DMS79 (cell line): ENCODE results near the gene STAG1.
"Not testable (repeated sequence)": the region's sequence is repeated elsewhere in the genome, so short reads cannot be mapped to it uniquely, and the experiment has no call there.

Experiments used
- DNase-seq: peaks from one replicate; lab custom pipeline; 2025; lab: John Stamatoyannopoulos, UW

The STAG1 gene

DNA sequence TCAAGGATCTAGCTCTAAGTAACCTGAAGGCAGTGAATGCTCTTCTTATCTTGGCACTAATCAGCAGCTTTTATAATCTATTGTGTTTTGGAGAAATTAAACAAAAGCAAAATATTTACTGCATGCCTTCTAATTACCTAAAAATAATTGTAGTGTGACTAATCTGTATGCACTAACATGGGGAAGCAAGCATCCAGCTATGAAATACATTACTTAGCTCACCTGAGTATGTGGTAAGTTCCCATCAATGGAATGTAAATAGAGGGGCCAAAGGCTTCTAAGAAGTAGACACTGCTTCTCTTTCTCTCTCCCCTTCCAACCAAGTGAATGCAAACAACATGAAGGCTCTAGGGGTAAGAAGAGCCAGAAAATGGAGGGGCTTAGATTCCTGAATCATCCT, 165.6 kb downstream of the STAG1 start:
- no peak for DNase-seq

DNA sequence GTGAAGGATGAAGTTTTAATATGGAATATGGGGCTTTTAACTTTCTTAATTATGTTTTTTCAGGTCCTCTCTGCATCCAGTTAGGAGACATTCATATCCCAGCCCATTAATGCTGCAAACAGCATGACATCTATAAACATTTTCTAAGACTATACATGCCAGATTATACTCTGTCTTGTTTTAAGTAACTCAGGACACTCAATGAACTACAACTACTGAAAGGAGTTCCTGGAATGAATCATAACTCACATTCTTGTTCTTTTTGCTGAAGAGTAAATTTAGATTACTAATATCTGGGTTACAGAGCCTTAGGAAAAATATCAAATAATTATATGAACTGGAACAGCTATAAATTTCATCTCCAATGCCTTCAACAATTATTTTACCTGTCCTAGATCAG, 167.4 kb downstream of the STAG1 start:
- no peak for DNase-seq

DNA sequence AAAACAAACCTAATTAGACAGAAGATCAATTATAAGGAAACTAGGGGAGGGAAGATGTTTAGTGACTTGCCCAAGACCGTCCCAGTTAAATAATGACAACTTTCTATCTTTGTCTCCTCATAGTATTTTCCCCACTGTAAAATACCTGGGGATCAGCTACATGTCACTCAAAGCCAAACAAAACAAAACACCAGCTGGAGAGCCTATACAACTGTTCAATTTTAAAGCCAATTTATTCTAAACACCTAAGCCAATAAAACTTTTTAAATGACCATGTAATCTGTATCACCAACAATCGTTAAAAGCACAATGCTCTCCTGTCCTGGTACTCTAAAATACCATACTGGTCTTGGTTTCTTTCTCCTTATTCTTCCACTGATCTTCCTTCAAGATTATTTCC, 168.4 kb downstream of the STAG1 start:
- DNase-seq: no peak

- no peak for DNase-seq
Observed at GRCh38 chr3:136577791-136578190, 174.4 kb downstream of the STAG1 start.

- DNase-seq: no peak
Observed at GRCh38 chr3:136576279-136577009, 175.7 kb downstream of the STAG1 start.

DNA sequence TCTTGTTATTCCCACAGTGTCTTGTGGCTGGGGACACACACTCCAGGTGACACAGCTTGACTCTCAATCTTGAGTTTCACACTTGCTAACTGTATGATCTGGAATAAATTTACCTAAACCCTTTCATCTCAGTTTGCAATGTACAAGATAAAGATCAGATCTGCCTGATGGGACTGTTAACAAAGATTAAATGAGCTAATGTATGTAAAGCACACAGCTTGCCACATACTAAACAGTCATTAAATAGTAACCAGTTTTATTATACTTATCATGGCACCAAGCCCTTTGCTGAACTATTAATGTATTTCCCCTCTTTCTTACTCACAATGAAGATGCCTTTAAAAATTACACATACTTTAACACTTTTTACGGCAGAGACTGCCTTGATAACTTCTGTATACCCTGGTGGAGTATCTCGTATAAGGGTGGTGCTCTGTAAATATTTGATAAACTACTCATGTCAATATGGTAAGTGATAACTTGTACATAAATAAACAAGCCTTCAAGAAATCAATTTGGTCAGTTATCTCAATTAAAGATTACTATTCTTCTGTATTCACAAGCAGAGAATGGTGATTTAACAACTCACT, 184.5 kb downstream of the STAG1 start:
- no peak for DNase-seq

DNA sequence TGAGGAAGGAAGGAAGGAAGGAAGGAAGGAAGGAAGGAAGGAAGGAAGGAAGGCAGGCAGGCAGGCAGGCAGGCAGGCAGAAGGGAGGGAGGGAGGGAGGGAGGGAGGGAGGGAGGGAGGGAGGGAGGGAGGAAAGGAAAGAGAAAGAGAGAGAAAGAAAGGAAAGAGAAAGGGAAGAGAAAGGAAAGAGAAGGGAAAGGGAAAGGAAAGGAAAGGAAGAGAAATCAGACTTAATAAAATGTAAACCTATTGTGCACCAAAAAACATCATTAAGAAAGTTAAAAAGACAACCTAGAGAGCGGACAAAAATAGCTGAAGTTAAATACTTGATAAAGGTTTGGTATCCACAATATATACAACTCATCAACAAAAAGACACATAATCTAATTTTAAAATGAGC, 187.2 kb downstream of the STAG1 start:
- DNase-seq: not testable (repeated sequence)

DNA sequence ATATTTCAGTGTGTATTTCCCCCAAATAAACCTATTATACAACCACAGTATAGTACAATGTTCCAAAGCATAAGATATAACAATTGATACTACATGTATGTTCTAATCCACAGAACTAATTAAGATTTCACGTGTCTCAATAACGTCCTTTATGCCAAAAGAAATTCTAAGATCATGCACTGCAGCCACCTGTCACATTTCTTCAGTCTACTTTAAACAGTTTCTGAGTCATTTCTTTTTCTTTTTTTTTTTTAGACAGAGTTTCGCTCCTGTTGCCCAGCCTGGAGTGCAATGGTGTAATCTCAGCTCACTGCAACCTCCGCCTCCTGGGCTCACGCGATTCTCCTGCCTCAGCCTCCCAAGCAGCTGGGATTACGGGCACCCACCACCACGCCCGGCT, 190.2 kb downstream of the STAG1 start:
- DNase-seq: no peak

DNA sequence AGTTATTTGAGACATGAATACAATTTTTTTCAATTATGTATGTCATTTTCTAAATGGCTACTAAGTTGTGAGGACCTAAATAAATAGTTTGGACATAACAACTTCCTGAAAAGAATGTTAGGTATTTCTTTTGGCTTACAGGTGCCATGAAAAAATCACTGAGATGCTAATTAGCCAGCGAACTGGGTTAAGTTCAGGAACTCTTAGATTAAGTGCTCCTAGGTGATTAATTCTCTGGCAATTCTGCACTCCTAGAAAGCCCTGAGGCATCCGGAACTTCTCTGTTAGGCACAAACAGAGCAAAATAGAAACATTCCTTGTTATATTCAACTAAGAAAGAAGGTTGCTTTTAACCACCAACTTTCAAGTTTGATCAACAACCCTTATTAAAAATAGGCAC, 192.3 kb downstream of the STAG1 start:
- DNase-seq: no peak

- DNase-seq: not testable (repeated sequence)
Observed at GRCh38 chr3:136549461-136549860, 202.7 kb downstream of the STAG1 start.

DNA sequence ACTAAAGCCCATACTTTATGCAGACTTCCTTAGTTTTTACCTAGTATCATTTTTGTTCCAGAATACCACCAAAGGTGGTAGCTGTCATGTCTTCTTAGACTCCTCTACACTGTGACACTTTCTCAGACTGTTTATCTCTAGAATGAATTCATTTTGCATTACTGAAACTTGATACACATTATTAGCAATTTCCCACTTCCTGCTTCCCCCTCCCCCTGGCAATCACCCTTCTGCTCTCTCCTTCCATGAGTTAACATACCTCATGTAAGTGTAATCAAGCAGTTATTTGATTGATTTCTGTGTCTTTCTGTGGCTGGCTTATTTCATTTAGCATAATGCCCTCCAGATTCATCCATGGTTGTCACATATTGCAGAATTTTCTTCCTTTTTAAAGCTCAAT, 204.9 kb downstream of the STAG1 start:
- no peak for DNase-seq

DNA sequence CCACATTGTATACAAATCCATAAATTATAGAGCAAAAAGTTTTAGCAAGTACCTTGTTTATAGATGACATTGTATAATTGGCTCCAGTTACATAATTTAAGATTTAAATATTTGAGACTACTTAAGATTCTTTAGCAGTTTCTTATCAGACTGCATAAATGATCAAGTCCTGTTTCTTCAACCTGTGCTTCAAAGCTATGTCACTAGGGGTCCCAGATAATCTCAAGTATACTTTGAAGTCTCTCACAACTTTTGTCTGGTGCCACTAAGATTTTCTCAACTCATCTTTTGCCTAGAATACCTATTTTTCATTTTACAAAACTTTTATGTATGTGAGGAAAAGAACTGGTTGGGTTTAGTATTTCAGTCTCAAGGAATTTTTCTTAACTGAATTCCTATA, 205.5 kb downstream of the STAG1 start:
- no peak for DNase-seq

- no peak for DNase-seq
Observed at GRCh38 chr3:136545664-136546268, 206.4 kb downstream of the STAG1 start.

GRCh38 chr3:136544532-136544931, 207.6 kb downstream of the STAG1 start:
- no peak for DNase-seq

DNA sequence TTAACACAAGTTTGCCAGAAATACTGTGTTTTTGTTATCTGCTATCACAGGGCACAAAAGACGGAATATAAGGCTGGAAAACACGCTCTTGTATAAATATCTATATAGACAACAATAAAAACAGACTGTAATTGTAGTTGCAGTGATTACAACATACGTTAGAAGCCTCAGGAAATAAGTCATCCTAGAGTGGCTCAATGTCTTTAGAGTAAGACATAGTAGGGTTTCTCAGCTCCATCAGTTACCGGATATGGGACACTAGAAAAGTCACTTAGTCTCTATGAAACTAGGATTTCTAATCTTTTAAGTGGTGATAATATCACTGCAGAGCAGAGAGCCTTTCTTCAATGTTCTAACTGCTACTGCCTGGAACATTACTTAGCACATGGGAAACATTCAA, 208.8 kb downstream of the STAG1 start:
- no peak for DNase-seq

DNA sequence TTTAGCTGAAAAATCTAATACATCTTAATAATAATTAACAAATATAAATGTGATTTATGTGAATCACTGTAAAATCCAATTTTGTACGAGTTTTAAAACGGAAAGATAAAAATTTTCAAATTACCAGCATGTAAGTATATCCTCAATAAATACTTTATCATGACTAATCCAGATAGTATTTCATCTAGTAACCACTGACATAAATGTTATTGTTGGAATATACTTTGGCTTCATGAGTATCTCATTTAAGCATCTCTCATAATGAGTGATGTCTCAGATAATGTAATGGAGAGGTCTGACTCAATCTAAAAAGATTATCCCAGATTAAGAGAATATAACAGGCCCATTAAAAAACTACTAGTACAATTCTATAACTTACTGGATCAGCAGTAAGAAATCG, 216.3 kb downstream of the STAG1 start:
- no peak for DNase-seq

DNA sequence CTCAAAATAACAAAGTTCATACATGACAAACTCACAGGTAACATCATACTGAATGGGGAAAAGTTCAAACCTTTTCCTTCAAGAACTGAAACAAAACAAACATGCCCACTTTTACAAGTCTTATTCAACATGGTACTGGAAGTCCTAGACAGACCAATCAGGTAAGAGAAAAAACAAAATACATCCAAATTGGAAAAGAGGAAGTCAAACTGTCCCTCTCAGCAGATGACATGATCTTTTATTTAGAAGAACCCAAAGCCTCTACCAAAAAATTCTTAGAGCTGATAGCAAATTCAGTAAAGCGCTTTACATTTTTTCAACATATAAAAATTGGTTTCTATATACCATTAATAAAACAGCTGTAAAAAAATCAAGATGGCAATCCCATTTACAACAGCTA, 219.4 kb downstream of the STAG1 start:
- DNase-seq: no peak

GRCh38 chr3:136518102-136518501, 234.1 kb downstream of the STAG1 start:
- DNase-seq: no peak

- DNase-seq: no peak
Observed at GRCh38 chr3:136516656-136517055, 235.5 kb downstream of the STAG1 start.

- no peak for DNase-seq
Observed at GRCh38 chr3:136516095-136516494, 236.1 kb downstream of the STAG1 start.

DNA sequence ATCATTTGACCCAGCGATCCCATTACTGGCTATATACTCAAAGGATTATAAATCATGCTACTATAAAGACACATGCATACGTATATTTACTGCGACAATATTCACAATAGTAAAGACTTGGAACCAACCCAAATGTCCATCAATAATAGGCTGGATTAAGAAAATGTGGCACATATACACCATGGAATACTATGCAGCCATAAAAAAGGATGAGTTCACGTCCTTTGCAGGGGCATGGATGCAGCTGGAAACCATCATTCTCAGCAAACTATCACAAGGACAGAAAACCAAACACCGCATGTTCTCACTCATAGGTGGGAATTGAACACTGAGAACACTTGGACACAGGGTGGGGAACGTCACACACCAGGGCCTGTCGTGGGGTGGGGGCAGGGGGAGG, 237.6 kb downstream of the STAG1 start:
- not testable (repeated sequence) for DNase-seq

DNA sequence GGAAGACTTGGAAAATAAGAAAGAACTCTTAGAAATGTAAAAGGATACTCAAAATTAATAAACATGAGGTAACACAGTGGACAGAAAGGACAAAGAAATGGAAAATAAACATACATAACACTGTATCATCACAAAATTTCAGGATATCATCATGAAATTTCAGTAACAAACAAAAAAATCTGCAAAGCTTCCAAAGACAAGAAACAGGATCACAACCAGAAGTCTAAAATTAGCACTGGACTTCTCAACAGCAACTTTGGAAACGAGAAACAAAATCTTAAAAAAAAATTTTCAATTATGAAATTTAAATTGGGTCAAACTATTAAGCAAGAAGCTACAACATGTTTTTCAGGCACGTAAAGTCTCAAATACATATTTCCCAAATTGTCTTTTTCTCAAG, 238.8 kb downstream of the STAG1 start:
- DNase-seq: no peak

- DNase-seq: no peak
Observed at GRCh38 chr3:136512381-136512780, 239.8 kb downstream of the STAG1 start.

GRCh38 chr3:136505676-136506075, 246.5 kb downstream of the STAG1 start:
- DNase-seq: no peak
